HEK293 (cell line): Measurements from ENCODE around the gene BIRC7.

Experiments
- CTCF ChIA-PET: fragments of 350-600 bp; formaldehyde crosslinking; extraction: SDS; loops from one replicate; lab custom pipeline; 2021; ENCODE audit warnings: antibody characterized with exemption; lab: Yijun Ruan, JAX
- POLR2A ChIA-PET: fragments of 300-600 bp; formaldehyde crosslinking; extraction: SDS; loops from one replicate; lab custom pipeline; 2020; ENCODE audit warnings: antibody characterized with exemption, inconsistent platforms; lab: Yijun Ruan, JAX
- H3K27ac ChIP-seq: fragments of 200-500 bp; sonication (Bioruptor generic); 2 replicates; pipeline ENCODE4 v1.5.1; 2014; ENCODE audit warnings: low read depth, low read length, control low read depth, inconsistent platforms; ENCODE audit errors: extremely low read depth
- H3K36me3 ChIP-seq, 2 experiments: fragments of 200-500 bp in 1 of 2; sonication (Bioruptor generic) in 1 of 2; 1 replicate in 1 of 2; 2 replicates in 1 of 2; pipeline ENCODE4 v1.5.1; 2014 to 2017; ENCODE audit warnings: inconsistent platforms in 2 of 2, low read length in 2 of 2; ENCODE audit not compliant: control insufficient read depth in 2 of 2, insufficient read depth in 1 of 2
- H3K4me1 ChIP-seq: fragments of 200-500 bp; sonication (Bioruptor generic); 2 replicates; pipeline ENCODE4 v1.5.1; 2014; ENCODE audit warnings: mild to moderate bottlenecking, low read length, inconsistent platforms; ENCODE audit not compliant: control insufficient read depth, insufficient read depth
- H3K4me3 ChIP-seq: 2 replicates; pipeline ENCODE4 v1.5.1; 2011; ENCODE audit warnings: low read depth, mild to moderate bottlenecking, control low read depth, low read length, moderate library complexity
- H3K9me3 ChIP-seq: fragments of 200-500 bp; sonication (Bioruptor generic); 2 replicates; pipeline ENCODE4 v1.5.1; 2014; ENCODE audit warnings: low read depth, low read length, inconsistent platforms; ENCODE audit not compliant: control insufficient read depth, insufficient read depth
- BCL11A ChIP-seq: fragments of 450-650 bp; formaldehyde crosslinking; IDR thresholded peaks from 2 replicates; pipeline ENCODE4 v1.5.1; 2016; ENCODE audit warnings: low read depth, missing biosample characterization, missing genetic modification characterization
- BCL11B ChIP-seq: fragments of 450-650 bp; formaldehyde crosslinking; IDR thresholded peaks from 2 replicates; pipeline ENCODE4 v1.5.1; 2016; ENCODE audit warnings: low read depth, missing biosample characterization, missing genetic modification characterization
- FEZF1 ChIP-seq: fragments of 450-650 bp; formaldehyde crosslinking; IDR thresholded peaks from 2 replicates; pipeline ENCODE4 v1.5.1; 2016; ENCODE audit warnings: missing biosample characterization, missing genetic modification characterization
- GLI2 ChIP-seq: fragments of 450-650 bp; formaldehyde crosslinking; IDR thresholded peaks from 2 replicates; pipeline ENCODE4; 2017; ENCODE audit warnings: missing biosample characterization, missing genetic modification characterization, low read depth, borderline replicate concordance
- GLIS2 ChIP-seq: fragments of 450-650 bp; formaldehyde crosslinking; IDR thresholded peaks from 2 replicates; pipeline ENCODE4 v1.5.1; 2016; ENCODE audit warnings: missing biosample characterization, missing genetic modification characterization
- MZF1 ChIP-seq: fragments of 450-650 bp; formaldehyde crosslinking; IDR thresholded peaks from 2 replicates; pipeline ENCODE4 v1.5.1; 2017; ENCODE audit warnings: missing biosample characterization, missing genetic modification characterization, borderline replicate concordance
- PRDM4 ChIP-seq: fragments of 450-650 bp; formaldehyde crosslinking; IDR thresholded peaks from 2 replicates; pipeline ENCODE4 v1.5.1; 2017; ENCODE audit warnings: missing biosample characterization, missing genetic modification characterization
- ZBTB20 ChIP-seq: fragments of 450-650 bp; formaldehyde crosslinking; IDR thresholded peaks from 2 replicates; pipeline ENCODE4 v1.5.1; 2016; ENCODE audit warnings: missing biosample characterization, missing genetic modification characterization
- ZBTB8A ChIP-seq: fragments of 450-650 bp; formaldehyde crosslinking; IDR thresholded peaks from 2 replicates; pipeline ENCODE4 v1.5.1; 2016; ENCODE audit warnings: missing biosample characterization, missing genetic modification characterization
- ZFP37 ChIP-seq: fragments of 450-650 bp; formaldehyde crosslinking; IDR thresholded peaks from 2 replicates; pipeline ENCODE4 v1.5.1; 2016; ENCODE audit warnings: missing biosample characterization, missing genetic modification characterization
- ZNF157 ChIP-seq: fragments of 450-650 bp; formaldehyde crosslinking; IDR thresholded peaks from 2 replicates; pipeline ENCODE4 v1.5.1; 2016; ENCODE audit warnings: missing biosample characterization, missing genetic modification characterization
- ZNF248 ChIP-seq: fragments of 450-650 bp; formaldehyde crosslinking; IDR thresholded peaks from 2 replicates; pipeline ENCODE4 v1.5.1; 2017; ENCODE audit warnings: missing biosample characterization, missing genetic modification characterization
- ZNF335 ChIP-seq: fragments of 450-650 bp; formaldehyde crosslinking; conservative IDR thresholded peaks from 2 replicates; pipeline ENCODE4 v1.5.1; 2016; ENCODE audit warnings: missing biosample characterization, missing genetic modification characterization
- ZNF341 ChIP-seq: fragments of 450-650 bp; formaldehyde crosslinking; IDR thresholded peaks from 2 replicates; pipeline ENCODE4; 2016; ENCODE audit warnings: low read depth, missing biosample characterization, missing genetic modification characterization
- ZNF366 ChIP-seq: fragments of 450-650 bp; formaldehyde crosslinking; conservative IDR thresholded peaks from 2 replicates; pipeline ENCODE4 v1.5.1; 2016; ENCODE audit warnings: missing biosample characterization, missing genetic modification characterization
- ZNF398 ChIP-seq: fragments of 450-650 bp; formaldehyde crosslinking; IDR thresholded peaks from 2 replicates; pipeline ENCODE4 v1.5.1; 2017; ENCODE audit warnings: missing biosample characterization, missing genetic modification characterization
- ZNF449 ChIP-seq: fragments of 450-650 bp; formaldehyde crosslinking; IDR thresholded peaks from 2 replicates; pipeline ENCODE4 v1.5.1; 2017; ENCODE audit warnings: missing biosample characterization, mild to moderate bottlenecking, missing genetic modification characterization, moderate library complexity
- ZNF473 ChIP-seq: fragments of 450-650 bp; formaldehyde crosslinking; IDR thresholded peaks from 2 replicates; pipeline ENCODE4 v1.5.1; 2017; ENCODE audit warnings: missing biosample characterization, missing genetic modification characterization
- ZNF510 ChIP-seq: fragments of 450-650 bp; formaldehyde crosslinking; IDR thresholded peaks from 2 replicates; pipeline ENCODE4 v1.5.1; 2018; ENCODE audit warnings: mild to moderate bottlenecking, missing genetic modification characterization, missing biosample characterization; ENCODE audit not compliant: insufficient replicate concordance
- ZNF530 ChIP-seq: fragments of 450-650 bp; formaldehyde crosslinking; IDR thresholded peaks from 2 replicates; pipeline ENCODE4 v1.5.1; 2016; ENCODE audit warnings: low read depth, missing biosample characterization, missing genetic modification characterization
- ZNF548 ChIP-seq: fragments of 450-650 bp; formaldehyde crosslinking; IDR thresholded peaks from 2 replicates; pipeline ENCODE4 v1.5.1; 2016; ENCODE audit warnings: missing biosample characterization, missing genetic modification characterization
- ZNF654 ChIP-seq: fragments of 450-650 bp; formaldehyde crosslinking; IDR thresholded peaks from 2 replicates; pipeline ENCODE4 v1.5.1; 2016; ENCODE audit warnings: low read depth, missing biosample characterization, missing genetic modification characterization
- ZNF658 ChIP-seq: fragments of 450-650 bp; formaldehyde crosslinking; IDR thresholded peaks from 2 replicates; pipeline ENCODE4; 2016; ENCODE audit warnings: missing biosample characterization, missing genetic modification characterization
- ZNF792 ChIP-seq: fragments of 450-650 bp; formaldehyde crosslinking; IDR thresholded peaks from 2 replicates; pipeline ENCODE4 v1.5.1; 2016; ENCODE audit warnings: missing biosample characterization, missing genetic modification characterization
- ZSCAN5A ChIP-seq: fragments of 450-650 bp; formaldehyde crosslinking; IDR thresholded peaks from 2 replicates; pipeline ENCODE4 v1.5.1; 2016; ENCODE audit warnings: missing biosample characterization, missing genetic modification characterization
- ZXDB ChIP-seq: fragments of 450-650 bp; formaldehyde crosslinking; IDR thresholded peaks from 2 replicates; pipeline ENCODE4 v1.5.1; 2016; ENCODE audit warnings: missing biosample characterization, missing genetic modification characterization

Gene BIRC7

GRCh38 chr20:63224412-63225081, 11.2 kb upstream of the BIRC7 start (continued):
- TF ChIP-seq ZNF449 (tag by site-specific recombination) (0 out of 2 replicates have a peak, but pooled peaks have one; percentile 41), GLIS2 (tag by site-specific recombination) (peak; percentile 90), ZFP37 (tag by site-specific recombination) (no peak), PRDM4 (tag by site-specific recombination) (no peak), ZNF248 (no peak), ZNF341 (tag by site-specific recombination) (peak; percentile 35), ZBTB8A (tag by site-specific recombination) (peak; percentile 44; the same call in 1 of the 2 replicates), ZSCAN5A (tag by site-specific recombination) (no peak), FEZF1 (tag by site-specific recombination) (peak; percentile 89), GLI2 (tag by site-specific recombination) (no peak), ZNF658 (no peak)

- no peaks in the 10 kb centered on the region for H3K36me3 ChIP-seq
- H3K27ac ChIP-seq = no peak overlapping the region
- peaks cover 4% of the 10 kb centered on the region for H3K4me1 ChIP-seq
- H3K9me3 ChIP-seq = no peaks in the 10 kb centered on the region
- ChIA-PET POLR2A (interaction anchor here (0.5 to 3.6 kb wide), 4 partner anchors 9 to 403 kb away, joined by 3 to 26 read pairs (median 13); partner anchors contain the start of genes ARFGAP1 and YTHDF1), CTCF (interaction anchor here (0.6 to 5.4 kb wide), 13 partner anchors 10 to 157 kb away, joined by 3 to 85 read pairs (median 37); partner anchors contain the start of genes ARFGAP1, BIRC7, COL20A1 and YTHDF1)
- H3K4me3 ChIP-seq = no peak overlapping the region
- TF ChIP-seq ZNF335 (peak; percentile 11), ZNF157 (tag by site-specific recombination) (no peak), ZNF548 (tag by site-specific recombination) (no peak), ZNF654 (tag by site-specific recombination) (no peak), ZXDB (tag by site-specific recombination) (0 out of 2 replicates have a peak, but pooled peaks have one; percentile 3), ZNF366 (tag by site-specific recombination) (no peak), ZNF398 (peak; percentile 64), ZNF473 (tag by site-specific recombination) (no peak), ZNF510 (tag by site-specific recombination) (no peak), BCL11A (tag by site-specific recombination) (no peak), BCL11B (tag by site-specific recombination) (no peak), ZBTB20 (tag by site-specific recombination) (no peak), FEZF1 (tag by site-specific recombination) (peak; percentile 5), ZNF792 (tag by site-specific recombination) (no peak), MZF1 (tag by site-specific recombination) (no peak), ZNF530 (tag by site-specific recombination) (no peak), ZNF658 (no peak)
These were observed 10.6 kb upstream of the BIRC7 start for GRCh38 chr20:63225082-63225454.
